Mesendoderm (in vitro differentiated cells): Measurements from ENCODE around the gene P2RX6.
"Not testable (repeated sequence)": the region's sequence is repeated elsewhere in the genome, so short reads cannot be mapped to it uniquely, and the experiment has no call there.

Source experiments
- DNase-seq: peaks from one replicate; pipeline ENCODE4 v3.0.0; 2013
- H2AK5ac ChIP-seq: 2 replicates; pipeline ENCODE4 v1.6.1; 2013; ENCODE audit warnings: low read length, inconsistent platforms
- H2BK120ac ChIP-seq: 2 replicates; pipeline ENCODE4 v1.6.1; 2013; ENCODE audit warnings: low read depth, mild to moderate bottlenecking, low read length, moderate library complexity, mixed read lengths
- H2BK15ac ChIP-seq: replicated peaks from 2 replicates; pipeline ENCODE4 v1.6.1; 2013; ENCODE audit warnings: low read depth, mild to moderate bottlenecking, moderate library complexity
- H2BK5ac ChIP-seq: 2 replicates; pipeline ENCODE4 v1.6.1; 2013; ENCODE audit warnings: low read length, inconsistent platforms
- H3K18ac ChIP-seq: 2 replicates; pipeline ENCODE4 v1.6.1; 2013; ENCODE audit warnings: mild to moderate bottlenecking, low read length, mixed read lengths
- H3K23ac ChIP-seq: one replicate; pipeline ENCODE4 v1.6.1; 2013; ENCODE audit warnings: low read length
- H3K27ac ChIP-seq: 2 replicates; pipeline ENCODE4 v1.5.1; 2013; ENCODE audit warnings: low read depth, mild to moderate bottlenecking, inconsistent platforms, low read length, moderate library complexity
- H3K27me3 ChIP-seq: 2 replicates; pipeline ENCODE4 v1.6.1; 2013; ENCODE audit warnings: low read length, control low read depth, mild to moderate bottlenecking, inconsistent platforms; ENCODE audit not compliant: insufficient read depth, poor library complexity
- H3K36me3 ChIP-seq: 2 replicates; pipeline ENCODE4 v1.6.1; 2013; ENCODE audit warnings: low read length, inconsistent platforms; ENCODE audit not compliant: control insufficient read depth, insufficient read depth
- H3K4ac ChIP-seq: one replicate; pipeline ENCODE4 v1.6.1; 2013; ENCODE audit warnings: low read depth, mild to moderate bottlenecking, low read length, moderate library complexity
- H3K4me1 ChIP-seq: 2 replicates; pipeline ENCODE4 v1.6.1; 2013; ENCODE audit warnings: low read depth, low read length, inconsistent platforms; ENCODE audit not compliant: control insufficient read depth
- H3K4me2 ChIP-seq: 2 replicates; pipeline ENCODE4 v1.6.1; 2013; ENCODE audit warnings: low read length
- H3K4me3 ChIP-seq: 2 replicates; pipeline ENCODE4 v1.5.1; 2013; ENCODE audit warnings: mild to moderate bottlenecking, low read length
- H3K56ac ChIP-seq: one replicate; pipeline ENCODE4 v1.6.1; 2013; ENCODE audit warnings: low read length
- H3K79me1 ChIP-seq: 2 replicates; pipeline ENCODE4 v1.6.1; 2013; ENCODE audit warnings: low read length, inconsistent platforms
- H3K79me2 ChIP-seq: 2 replicates; pipeline ENCODE4 v1.6.1; 2013; ENCODE audit warnings: mild to moderate bottlenecking, low read length; ENCODE audit not compliant: control insufficient read depth, insufficient read depth
- H3K9ac ChIP-seq: 2 replicates; pipeline ENCODE4 v1.6.1; 2013; ENCODE audit warnings: low read length, inconsistent platforms
- H4K5ac ChIP-seq: one replicate; pipeline ENCODE4 v1.6.1; 2013; ENCODE audit warnings: low read length
- H4K8ac ChIP-seq: one replicate; pipeline ENCODE4 v1.6.1; 2013; ENCODE audit warnings: low read depth, mild to moderate bottlenecking, control low read depth, low read length, moderate library complexity
- WGBS: extraction: QIAGEN DNeasy Blood & Tissue Kit; methylation state at CpG from one replicate; pipeline ENCODE4 v1.1.7; 2013; ENCODE audit warnings: low lambda C conversion rate, missing lambda C conversion rate; ENCODE audit not compliant: insufficient coverage; ENCODE audit errors: extremely low coverage; 5-methylcytosine and 5-hydroxymethylcytosine counted together

Gene P2RX6

DNA sequence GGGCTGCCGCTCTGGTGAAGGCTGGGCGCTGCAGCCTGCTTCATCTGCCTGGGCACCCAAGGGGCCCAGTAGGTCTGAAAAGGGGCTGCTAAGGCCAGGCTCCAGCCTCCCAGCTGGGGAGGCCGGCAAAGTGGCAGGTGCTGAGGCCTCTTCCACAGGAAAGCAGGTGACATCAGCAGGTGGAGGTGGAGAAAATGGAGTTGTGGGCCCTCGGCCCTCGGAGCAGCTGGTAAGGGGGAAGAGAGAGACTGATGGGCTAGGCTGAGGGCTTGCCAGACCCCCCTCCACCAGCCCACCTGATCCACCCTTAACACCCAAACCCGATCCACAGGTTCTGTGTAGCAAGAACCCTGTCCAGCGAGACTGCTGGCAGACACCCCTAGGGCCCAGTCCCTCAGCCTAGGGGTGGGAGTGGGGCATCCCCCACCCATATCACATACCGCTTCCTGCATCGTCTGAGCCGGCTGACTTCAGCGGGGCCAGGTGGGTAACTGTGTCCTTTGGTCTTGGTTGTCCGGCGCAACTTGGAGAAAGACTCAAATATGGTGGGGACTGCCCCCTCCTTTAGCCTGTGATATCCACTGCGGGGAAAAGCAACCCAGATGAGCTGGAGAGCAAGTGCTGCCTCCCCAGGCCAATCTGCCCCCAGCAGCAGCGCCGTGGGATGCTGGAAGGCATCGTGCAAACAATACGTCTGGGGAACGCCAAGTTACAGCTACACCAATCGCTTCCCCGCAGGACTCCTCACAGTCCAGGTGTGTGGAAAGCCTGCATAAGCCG is 14.6 kb upstream of the P2RX6 start:
- H3K4me2 ChIP-seq: peak overlapping the region; percentile 68
- no peak overlapping the region for H2BK15ac ChIP-seq
- no peak overlapping the region for H3K4me3 ChIP-seq
- peak overlapping the region; percentile 91 for H3K9ac ChIP-seq
- no peak overlapping the region for H2BK120ac ChIP-seq
- no peak overlapping the region for H3K27ac ChIP-seq
- no peak overlapping the region for H3K23ac ChIP-seq
- H3K79me2 ChIP-seq: peaks cover 2% of the 10 kb centered on the region
- H2AK5ac ChIP-seq: no peak overlapping the region
- peak overlapping the region; percentile 96 for H3K56ac ChIP-seq
- H3K27me3 ChIP-seq: no peaks in the 10 kb centered on the region
- H3K4ac ChIP-seq: peak overlapping the region; percentile 46
- H3K79me1 ChIP-seq: peaks cover 5% of the 10 kb centered on the region
- H3K4me1 ChIP-seq: no peaks in the 10 kb centered on the region
- H3K36me3 ChIP-seq: no peaks in the 10 kb centered on the region
- H4K8ac ChIP-seq: no peak overlapping the region
- no peak for DNase-seq
- no peak overlapping the region for H3K18ac ChIP-seq
- WGBS: no CpG with 5 or more reads among the region's 22 CpGs
- H2BK5ac ChIP-seq: no peak overlapping the region
- no peak overlapping the region for H4K5ac ChIP-seq

DNA sequence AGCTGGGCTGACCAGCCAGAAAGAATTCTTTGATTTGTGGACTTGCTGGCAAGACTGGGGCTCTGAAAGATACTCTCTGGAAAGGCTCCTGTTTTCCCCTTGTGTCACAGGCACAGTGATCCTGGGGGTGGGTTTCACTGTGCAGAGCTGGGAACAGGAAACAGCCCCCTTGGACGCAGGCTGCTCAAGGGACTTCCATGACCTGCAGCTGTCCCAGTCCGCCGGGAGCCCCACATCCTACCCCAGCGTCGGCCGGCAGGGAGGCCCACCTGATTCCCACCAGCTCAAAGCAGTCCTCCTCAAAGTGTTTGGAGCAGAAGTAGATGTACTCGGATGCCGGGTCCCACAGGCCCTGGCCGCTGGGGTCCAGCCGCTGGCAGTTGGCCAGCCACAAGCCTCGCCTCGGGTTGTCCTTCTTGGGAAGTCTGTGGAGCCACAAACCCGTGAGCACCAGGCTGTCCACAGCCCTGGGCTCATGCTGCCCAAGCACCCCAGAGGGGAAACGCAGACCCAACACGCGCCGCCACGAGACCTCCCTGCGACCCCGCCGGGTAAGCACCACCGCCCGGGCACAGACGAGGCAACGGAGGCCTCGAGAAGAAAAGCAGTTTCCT is 13.9 kb upstream of the P2RX6 start:
- Histone ChIP-seq H3K79me1 (peaks cover 5% of the 10 kb centered on the region), H2AK5ac (no peak overlapping the region), H3K4me1 (no peaks in the 10 kb centered on the region), H3K9ac (peak overlapping the region; percentile 91), H3K27me3 (no peaks in the 10 kb centered on the region), H3K36me3 (no peaks in the 10 kb centered on the region), H3K4ac (peak overlapping the region; percentile 46), H3K4me2 (peak overlapping the region; percentile 68), H2BK5ac (no peak overlapping the region), H3K79me2 (peaks cover 2% of the 10 kb centered on the region), H3K18ac (peak overlapping the region; percentile 4), H2BK15ac (no peak overlapping the region), H4K5ac (no peak overlapping the region), H3K27ac (peak overlapping the region; percentile 97), H3K4me3 (peak overlapping the region; percentile 72), H3K23ac (peak overlapping the region; percentile 76), H3K56ac (peak overlapping the region; percentile 96), H4K8ac (no peak overlapping the region), H2BK120ac (no peak overlapping the region)
- DNase-seq: no peak
- WGBS: no CpG with 5 or more reads among the region's 26 CpGs

DNA sequence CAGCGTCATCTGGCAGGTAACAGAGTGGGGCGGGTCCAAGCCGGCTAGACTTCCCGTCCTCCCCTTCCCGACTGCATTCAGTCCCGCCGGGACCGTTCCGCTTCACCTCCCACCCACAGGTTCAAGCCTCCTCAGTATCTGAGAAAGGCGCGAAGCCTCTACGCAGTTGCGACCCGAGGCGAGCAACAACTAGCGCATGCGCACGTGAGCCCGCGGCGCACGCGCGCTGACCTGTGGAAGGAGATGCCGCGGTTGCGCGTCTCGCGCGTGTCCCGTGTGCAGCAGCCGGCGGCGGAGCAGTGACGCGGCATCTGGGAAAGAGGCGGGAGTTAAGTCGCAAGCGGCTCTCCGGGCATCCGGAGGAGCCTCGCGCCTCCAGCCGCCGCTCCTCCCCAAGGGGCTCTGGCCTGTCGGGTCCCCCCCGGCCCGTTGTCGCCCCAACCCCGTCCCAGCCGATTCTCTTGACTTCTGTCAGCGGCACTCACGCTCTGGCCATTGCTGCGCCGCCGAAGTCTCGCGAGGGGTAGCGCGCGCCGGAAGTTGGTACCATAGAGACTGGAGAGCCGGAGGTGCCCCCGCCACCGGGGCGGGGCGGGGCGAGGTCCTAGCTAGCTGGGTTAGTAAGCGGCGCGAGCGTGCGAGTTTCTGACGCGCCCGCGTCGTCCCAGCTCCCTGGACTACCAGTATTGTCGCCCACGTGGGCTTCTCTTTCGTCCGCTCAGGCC is 13.2 kb upstream of the P2RX6 start, which contains the start of gene THAP7:
Gene THAP7 (minus strand): TSS at position 518 of the 725 bp plus-strand sequence. CDS start 207 bp downstream, at position 311.
- Histone ChIP-seq H2BK15ac (no peak within 1 kb of the TSS), H3K4me3 (peak within 1 kb of the TSS; percentile 79), H3K79me1 (peaks cover 5% of the 10 kb centered on the region), H2BK120ac (no peak within 1 kb of the TSS), H3K9ac (peak within 1 kb of the TSS; percentile 91), H3K36me3 (no peaks in the 10 kb centered on the region), H3K4me2 (peak within 1 kb of the TSS; percentile 94), H3K4me1 (no peaks in the 10 kb centered on the region), H3K79me2 (peaks cover 2% of the 10 kb centered on the region), H2BK5ac (peak within 1 kb of the TSS; percentile 63), H4K8ac (no peak within 1 kb of the TSS), H3K18ac (peak within 1 kb of the TSS; percentile 76), H3K4ac (peak within 1 kb of the TSS; percentile 98), H3K27ac (peak within 1 kb of the TSS; percentile 97), H3K23ac (peak within 1 kb of the TSS; percentile 76), H3K56ac (peak within 1 kb of the TSS; percentile 96), H2AK5ac (peak within 1 kb of the TSS; percentile 76), H3K27me3 (no peaks in the 10 kb centered on the region), H4K5ac (no peak within 1 kb of the TSS)
- peak; percentile 97 for DNase-seq
- WGBS: no CpG with 5 or more reads among the region's 83 CpGs

DNA sequence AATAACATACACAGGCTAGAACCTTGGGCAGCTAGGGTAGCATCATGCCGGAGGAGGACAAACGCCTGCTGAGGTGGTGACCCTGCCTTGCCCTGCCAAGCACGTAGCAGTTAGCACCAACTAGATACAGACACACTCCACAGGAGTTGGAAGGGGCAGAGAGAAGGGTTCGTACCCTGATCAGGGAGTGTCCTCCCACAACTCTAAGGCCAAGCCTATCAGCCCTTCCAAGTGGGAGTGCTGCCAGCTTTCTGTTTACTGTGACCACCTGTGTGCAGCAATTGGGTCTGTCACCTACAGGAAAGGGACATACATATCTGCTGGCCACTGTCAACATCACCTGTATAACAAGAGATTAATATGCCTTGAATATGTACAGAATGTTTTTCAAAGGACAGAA is 11.2 kb upstream of the P2RX6 start:
- no peak for DNase-seq
- H2BK5ac ChIP-seq: no peak overlapping the region
- H4K8ac ChIP-seq: no peak overlapping the region
- H4K5ac ChIP-seq: no peak overlapping the region
- no peaks in the 10 kb centered on the region for H3K27me3 ChIP-seq
- no CpG with 5 or more reads among the region's 4 CpGs for WGBS
- no peak overlapping the region for H2AK5ac ChIP-seq
- no peak overlapping the region for H3K23ac ChIP-seq
- no peaks in the 10 kb centered on the region for H3K4me1 ChIP-seq
- no peak overlapping the region for H3K27ac ChIP-seq
- no peak overlapping the region for H3K18ac ChIP-seq
- H3K4ac ChIP-seq: no peak overlapping the region
- H3K9ac ChIP-seq: no peak overlapping the region
- H3K36me3 ChIP-seq: no peaks in the 10 kb centered on the region
- no peak overlapping the region for H3K56ac ChIP-seq
- no peak overlapping the region for H3K4me2 ChIP-seq
- peaks cover 5% of the 10 kb centered on the region for H3K79me1 ChIP-seq
- H2BK120ac ChIP-seq: no peak overlapping the region
- no peak overlapping the region for H2BK15ac ChIP-seq
- H3K79me2 ChIP-seq: peaks cover 2% of the 10 kb centered on the region
- H3K4me3 ChIP-seq: no peak overlapping the region

DNA sequence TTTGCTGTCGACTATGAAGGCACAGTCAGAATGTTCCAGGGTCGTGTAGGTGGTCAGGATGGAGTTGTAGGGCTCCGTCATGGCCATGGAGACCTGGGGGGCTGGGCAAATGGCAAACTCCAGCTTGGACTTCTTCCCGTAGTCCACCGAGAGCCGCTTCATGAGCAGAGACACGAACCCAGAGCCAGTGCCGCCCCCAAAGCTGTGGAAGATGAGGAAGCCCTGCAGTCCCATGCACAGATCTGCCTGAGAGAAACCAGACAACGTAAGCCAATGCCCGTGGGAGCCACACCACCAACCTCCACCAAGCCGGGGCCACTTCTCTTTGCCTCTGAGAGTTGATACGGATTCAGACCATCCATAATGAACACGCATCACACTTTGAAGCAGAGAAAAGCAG is 5.8 kb upstream of the P2RX6 start:
- H3K79me1 ChIP-seq, H3K4me1 ChIP-seq, H3K36me3 ChIP-seq, DNase-seq, H3K56ac ChIP-seq, H4K8ac ChIP-seq, H3K4me2 ChIP-seq, H3K18ac ChIP-seq, H3K4me3 ChIP-seq, H3K79me2 ChIP-seq, H3K27me3 ChIP-seq, H2BK15ac ChIP-seq, H3K23ac ChIP-seq, H3K9ac ChIP-seq, H2AK5ac ChIP-seq, H3K27ac ChIP-seq, H2BK120ac ChIP-seq, H3K4ac ChIP-seq, H4K5ac ChIP-seq, H2BK5ac ChIP-seq: not testable (repeated sequence)
- WGBS: no CpG with 5 or more reads among the region's 13 CpGs
